ENCODE results near the gene NR1D1.

- no peak for TF ChIP-seq CTCF (conservative IDR thresholded peaks at IDR 0.05)
- no peak for TF ChIP-seq ZFX (IDR thresholded peaks at IDR 0.05)
Observed at GRCh38 chr17:40076591-40076990, 23.8 kb downstream of the NR1D1 start.
